CD4-positive, alpha-beta T cell treated with Interleukin-4 for 1 hour (primary cell): Measurements from ENCODE around the gene SFT2D1.
A peak's percentile ranks its signal among the peaks of the same experiment; 100 is the strongest.
"Not testable (repeated sequence)": the region's sequence is repeated elsewhere in the genome, so short reads cannot be mapped to it uniquely, and the experiment has no call there.

ENCODE experiments used
- DNase-seq, 2 donors: peaks; one replicate each; pipeline ENCODE4 v3.0.0-alpha.2; 2020 to 2022

Gene SFT2D1

DNA sequence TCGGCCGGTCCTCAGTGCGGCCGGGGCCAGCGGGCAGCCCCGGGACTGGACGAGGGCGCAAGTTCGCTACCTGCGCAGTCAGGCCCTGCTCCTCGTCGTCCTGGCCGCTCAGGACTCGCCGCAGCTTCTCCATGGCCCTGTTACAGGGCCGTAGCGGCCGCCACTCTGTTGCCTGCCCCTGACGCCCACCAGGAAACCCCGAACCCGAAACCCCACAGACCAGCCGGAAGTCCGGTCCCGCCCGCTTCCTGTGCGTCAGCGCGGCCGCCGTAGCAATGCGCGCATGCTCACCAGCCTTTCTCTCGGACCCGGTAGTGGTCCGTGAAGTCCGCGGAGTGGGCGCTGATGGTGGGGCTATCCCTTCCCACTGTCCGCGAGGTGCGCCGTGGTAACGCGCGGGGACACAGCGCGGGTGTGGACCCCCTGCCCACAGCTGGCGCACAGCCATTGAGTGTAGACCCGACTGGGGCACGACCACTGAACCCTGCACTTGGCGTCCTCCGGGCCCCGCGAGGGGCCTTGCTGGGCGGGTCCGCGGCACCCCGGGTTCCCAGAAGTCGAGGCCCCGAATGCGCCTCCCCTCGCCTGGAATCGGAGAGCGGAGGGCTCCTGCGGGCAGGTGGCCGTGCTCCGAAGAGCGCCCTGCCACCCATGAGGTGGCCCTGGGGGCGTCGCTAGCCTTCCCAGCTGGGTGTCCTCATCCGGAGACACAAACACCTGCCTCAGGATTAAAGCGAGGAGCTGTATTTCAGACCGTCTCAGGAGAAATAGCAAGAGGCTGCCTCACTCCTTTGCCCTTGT is at the start of gene SFT2D1:
Gene SFT2D1 (minus strand): TSS at position 197 of the 801 bp plus-strand sequence. CDS start 64 bp downstream, at position 133.
- DNase-seq, result peak; percentile 83 to 90

- DNase-seq, result no peak
Measured at GRCh38 chr6:166389119-166389518, 46.8 kb upstream of the SFT2D1 start.

GRCh38 chr6:166388290-166389004 is 46.1 kb upstream of the SFT2D1 start:
- no peak for DNase-seq

DNA sequence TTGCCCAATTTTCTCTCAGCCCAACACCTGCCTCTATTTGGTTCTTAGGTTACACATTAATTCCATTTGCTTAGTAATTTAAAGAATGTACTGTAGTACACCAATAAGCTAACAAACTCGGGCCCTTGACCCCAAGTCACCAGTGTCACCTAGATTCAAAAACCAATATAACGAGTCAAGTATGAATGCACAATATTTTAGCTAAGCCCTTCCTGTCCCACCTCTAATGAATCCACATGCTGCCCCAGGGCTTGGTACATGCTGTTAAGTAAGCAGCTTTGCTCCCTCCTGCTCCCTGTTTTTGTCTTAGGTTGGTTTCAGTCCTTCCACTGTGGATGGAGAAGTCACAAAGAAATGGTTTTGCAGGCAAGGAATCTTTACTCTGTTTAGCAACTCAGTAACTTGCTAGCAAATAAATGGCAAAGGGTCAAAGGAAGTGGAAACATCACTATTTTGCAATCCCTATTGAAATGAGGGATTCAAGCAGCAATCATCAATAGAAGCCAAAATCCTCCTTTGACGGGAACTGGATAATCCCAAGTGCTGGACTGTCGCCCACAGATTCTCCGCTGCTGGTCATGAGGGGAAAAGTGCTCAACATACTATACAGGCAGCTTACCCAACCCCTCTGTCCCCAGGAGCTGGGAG is 45.4 kb upstream of the SFT2D1 start:
- no peak for DNase-seq

- DNase-seq, result not testable (repeated sequence)
Measured at GRCh38 chr6:166387098-166387497, 44.8 kb upstream of the SFT2D1 start.

GRCh38 chr6:166386111-166386510 is 43.8 kb upstream of the SFT2D1 start:
- no peak for DNase-seq

DNA sequence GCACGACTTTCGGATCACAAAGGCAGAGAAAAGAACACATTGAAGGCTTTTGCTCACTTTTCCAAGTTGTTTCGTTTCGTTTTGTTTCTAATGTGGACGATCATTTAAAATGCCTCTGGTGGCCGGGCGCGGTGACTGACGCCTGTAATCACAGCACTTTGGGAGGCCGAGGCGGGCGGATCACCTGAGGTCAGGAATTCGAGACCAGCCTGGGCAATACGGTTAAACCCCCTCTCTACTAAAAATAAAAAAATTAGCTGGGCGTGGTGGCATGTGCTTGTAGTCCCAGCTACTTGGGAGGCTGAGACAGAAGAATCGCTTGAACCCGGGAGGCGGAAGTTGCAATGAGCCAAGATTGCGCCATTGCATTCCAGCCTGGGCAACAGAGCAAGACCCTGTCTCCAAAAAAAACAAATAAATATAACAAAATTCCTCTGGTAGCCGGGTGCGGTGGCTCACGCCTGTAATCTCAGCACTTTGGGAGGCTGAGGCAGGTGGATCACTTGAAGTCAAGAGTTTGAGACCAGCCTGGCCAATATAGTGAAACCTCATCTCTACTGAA is 41.5 kb upstream of the SFT2D1 start:
- DNase-seq, result peak in 1 of 2 donors; percentile 45

- DNase-seq, result peak; percentile 93 to 94
Measured at GRCh38 chr6:166382933-166383801, 40.8 kb upstream of the SFT2D1 start, which contains the start of gene MPC1. Gene MPC1 (minus strand): TSS chr6:166382940. CDS start chr6:166382876, 64 bp downstream.

DNA sequence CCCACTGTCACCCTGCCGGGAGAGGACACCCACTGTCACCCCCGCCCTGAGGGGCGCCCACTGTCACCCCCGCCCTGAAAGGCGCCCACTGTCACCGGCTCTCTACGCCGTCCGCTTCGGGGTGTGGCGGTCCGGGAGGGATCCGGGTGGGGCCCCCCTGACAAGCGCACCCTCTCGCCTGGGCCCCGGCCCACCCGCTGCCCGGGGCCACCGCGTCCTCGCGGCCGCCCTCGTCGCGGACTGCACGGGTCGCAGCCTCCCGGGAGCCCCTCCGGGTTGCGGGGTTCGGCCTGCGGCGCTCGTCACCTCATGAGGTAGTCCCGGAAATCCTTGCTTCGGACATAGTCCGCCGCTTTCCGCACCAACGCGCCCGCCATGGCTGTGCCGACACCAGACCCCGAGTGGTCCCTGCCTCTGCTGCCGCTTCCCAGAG is 40.2 kb upstream of the SFT2D1 start:
- DNase-seq, result no peak

DNA sequence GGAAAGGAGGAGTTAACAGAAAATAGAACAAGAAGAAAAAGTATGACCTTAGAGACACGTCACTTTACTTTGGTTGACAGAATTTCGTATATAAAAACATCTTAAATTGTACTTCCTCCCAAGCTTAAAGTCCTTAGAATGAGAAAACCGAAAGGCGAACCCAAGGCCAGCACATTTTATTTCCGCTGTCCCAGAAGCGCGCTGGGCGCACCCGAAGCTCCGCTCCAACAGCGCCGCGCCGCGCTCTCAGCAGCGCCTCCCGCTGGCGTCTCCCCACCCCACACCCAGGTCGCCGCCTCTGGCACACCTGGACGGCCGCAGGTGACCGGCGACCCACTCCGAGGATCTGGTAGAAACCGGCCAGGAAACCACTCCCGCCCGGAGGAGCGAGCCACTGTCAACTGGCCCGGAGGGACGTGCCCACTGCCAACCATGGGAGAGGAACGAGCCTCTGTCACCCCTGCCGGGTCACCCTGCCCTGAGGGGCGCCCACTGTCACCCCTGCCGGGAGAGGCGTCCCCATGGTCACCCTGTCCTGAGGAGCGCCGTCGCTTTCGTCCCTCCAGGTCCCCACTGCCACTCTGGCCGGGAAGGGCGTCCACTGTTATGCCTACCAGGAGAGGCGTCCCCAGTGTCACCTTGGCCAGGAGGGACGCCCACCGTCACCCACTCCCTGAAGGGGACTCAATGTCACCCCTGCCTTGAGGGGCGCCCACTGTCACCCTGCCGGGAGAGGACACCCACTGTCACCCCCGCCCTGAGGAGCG is 39.6 kb upstream of the SFT2D1 start:
- DNase-seq, result peak; percentile 68 to 73

GRCh38 chr6:166381381-166381732 is 39.0 kb upstream of the SFT2D1 start:
- DNase-seq, result no peak

GRCh38 chr6:166379800-166380199 is 37.5 kb upstream of the SFT2D1 start:
- DNase-seq, result no peak

- no peak for DNase-seq
Measured at GRCh38 chr6:166379103-166379586, 36.8 kb upstream of the SFT2D1 start.

DNA sequence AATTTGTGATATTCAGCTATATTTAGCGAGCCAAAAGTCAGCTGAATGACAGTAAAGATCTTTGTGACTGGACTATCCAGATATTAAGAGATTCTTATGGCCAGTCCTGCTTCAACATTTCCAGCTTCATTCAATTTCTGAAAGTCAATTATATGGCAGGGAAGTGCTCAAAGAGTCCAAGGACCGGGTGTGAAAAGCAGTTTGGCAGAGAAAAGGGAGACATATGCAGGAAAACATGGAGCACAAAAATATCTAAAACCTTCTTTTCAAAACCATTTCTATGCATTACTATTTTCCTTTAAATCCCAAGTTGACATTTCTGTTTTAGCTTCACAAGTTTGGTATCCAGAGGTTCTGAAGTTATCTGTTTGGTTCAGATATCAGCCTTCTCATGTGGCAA is 35.4 kb upstream of the SFT2D1 start:
- DNase-seq, result no peak

- DNase-seq, result no peak
Measured at GRCh38 chr6:166375013-166375412, 32.7 kb upstream of the SFT2D1 start.

GRCh38 chr6:166370489-166370888 is 28.1 kb upstream of the SFT2D1 start:
- no peak for DNase-seq

GRCh38 chr6:166369782-166370181 is 27.4 kb upstream of the SFT2D1 start:
- DNase-seq, result no peak

GRCh38 chr6:166366921-166367320 is 24.6 kb upstream of the SFT2D1 start:
- DNase-seq, result no peak

DNA sequence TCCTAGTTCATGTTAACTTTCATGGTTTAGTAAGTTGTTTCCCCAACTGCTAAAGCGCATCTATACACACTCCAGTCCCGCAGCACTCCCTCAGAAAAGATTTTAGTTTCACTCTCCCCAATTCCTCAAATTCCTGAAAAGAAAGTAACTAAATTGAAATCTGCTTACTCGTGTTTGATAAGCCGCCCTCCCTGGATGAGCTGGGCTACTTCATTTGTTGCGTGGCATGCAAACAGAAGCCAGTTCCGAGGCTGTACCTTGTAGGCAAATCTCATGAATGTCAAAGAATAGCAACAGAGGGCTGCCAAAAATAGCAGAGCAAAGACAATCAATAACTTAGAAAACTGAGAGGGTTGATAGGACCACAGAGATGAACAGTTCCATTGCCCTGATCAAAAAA is 23.5 kb upstream of the SFT2D1 start:
- no peak for DNase-seq

DNA sequence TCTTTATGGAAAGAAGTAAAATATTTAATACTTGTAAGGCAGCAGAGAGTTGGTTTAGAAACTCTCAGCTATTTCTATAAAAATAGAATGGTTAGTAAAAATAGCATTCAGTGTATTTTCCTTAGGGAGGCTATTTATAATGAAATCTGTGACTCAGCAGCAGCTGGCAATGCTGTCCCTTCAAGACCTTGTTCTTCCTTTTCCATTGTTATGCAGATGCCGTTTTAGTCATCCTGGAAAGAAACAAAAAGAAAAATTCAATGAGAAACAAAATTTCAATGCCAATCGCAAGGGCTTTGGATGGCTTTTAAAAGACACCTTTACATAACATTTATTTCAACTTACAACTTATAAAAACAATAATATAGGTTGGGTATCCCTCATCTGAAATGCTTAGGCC is 22.9 kb upstream of the SFT2D1 start:
- DNase-seq, result no peak

DNA sequence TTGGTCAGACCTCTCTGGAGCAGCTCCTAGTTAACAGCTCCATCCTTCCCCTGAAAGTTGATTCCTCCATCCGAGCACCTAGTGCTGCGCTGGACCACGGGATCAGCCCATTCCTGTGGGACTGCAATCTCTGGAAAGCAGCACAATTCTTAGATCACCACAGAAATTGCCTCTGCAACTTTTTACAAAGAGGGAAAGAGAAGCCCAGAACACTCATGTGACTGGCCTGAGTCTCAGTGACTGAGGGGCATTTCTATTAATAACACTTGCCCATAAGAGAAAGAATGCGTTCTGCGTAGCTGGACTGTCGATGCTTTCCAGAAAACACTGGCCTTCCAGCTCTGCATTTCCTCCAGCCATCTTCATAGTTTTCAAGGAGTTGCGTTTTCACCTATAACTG is 22.1 kb upstream of the SFT2D1 start:
- DNase-seq, result no peak
